NCI-H1048 (cell line): Measurements from ENCODE around the gene CCDC106.

ENCODE experiments used
- DNase-seq: peaks from one replicate; lab custom pipeline; 2025; lab: John Stamatoyannopoulos, UW

CCDC106 gene

DNA sequence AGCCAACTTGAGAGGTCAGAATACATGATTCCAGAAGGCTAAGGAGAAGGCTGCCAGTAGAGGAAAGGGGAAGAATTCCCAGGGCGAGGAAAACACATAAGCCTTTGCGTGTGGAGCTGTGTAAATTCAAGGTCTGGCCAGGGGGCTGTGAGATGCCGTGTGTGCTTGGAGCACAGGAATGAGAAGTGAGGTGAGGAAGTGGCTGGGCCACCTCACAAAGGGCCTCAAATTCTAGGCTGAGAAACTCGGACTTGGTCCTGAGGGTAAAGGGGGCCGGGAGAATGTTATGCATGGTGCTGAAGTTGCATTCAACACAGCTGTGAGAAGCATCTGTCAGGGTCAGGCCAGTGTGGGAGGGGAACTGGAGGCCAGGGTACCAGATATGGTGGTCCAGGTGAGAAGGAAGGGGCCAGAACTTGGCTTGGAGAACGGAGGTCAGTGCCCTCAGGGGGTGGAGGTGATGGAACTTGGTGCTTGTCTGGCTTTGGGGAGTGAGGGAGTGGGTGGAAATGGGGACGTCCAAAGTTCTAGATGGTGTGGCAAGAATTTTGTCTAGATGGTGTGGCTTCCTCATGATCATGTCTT is 12.1 kb upstream of the CCDC106 start:
- DNase-seq, result no peak

DNA sequence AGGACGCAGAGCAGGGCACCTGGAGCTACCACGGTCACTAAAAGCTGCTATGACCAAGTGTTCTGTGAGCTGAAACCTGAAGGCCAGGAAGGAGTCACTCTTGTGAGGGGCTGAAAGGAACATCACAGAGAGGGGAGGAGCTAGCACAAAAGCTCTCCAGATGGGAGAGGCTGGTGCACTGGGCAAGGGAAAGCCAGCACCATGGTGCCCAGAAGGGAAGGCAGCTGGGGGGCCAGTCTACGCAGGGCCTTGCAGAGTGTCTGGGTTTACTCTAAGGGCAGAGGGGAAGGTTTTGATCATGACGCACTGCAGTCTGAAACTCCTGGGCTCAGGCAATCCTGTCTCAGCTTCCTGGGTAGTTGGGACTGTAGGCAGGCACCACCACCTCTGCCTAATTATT is 11.3 kb upstream of the CCDC106 start:
- DNase-seq, result no peak

DNA sequence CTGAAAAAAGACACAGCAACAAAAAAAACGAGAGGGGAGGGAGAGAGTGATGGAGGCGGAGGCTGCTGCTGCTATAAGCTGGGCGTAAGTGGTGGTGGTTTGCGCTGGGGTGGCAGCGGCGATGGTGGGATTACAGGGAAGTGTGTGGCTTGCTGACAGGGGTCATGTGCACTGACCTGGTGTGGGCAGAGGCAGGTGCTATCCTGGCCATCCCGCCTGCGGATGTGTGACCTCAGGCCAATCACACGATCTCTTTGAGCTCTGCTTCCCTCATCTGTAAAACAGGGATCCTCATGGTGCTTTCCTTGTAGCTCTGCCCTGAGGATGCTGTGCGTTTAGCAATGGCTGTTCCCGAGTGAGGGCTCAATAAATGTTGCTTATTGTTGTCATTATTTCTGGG is 10.5 kb upstream of the CCDC106 start:
- no peak for DNase-seq

DNA sequence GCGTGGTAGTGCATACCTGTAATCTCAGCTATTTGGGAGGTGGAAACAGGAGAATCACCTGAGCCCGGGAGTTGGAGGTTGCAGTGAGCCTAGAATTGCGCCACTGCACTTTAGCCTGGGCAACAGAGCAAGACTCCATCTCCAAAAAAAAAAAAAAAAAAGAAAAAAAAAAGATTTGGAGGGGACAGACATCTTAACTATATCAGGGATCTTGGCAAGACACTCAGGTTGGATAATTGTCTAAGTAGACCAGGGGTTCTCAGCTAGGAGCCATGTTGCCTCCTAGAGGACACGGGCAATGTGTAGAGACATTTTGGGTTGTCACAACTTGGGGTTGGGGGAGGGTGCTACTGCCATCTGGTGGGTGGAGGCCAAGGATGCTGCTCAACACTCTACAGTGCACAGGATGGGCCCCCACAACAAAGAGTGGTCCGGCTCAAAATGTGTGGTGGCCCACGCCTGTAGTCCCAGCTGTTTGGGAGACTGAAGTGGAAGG is 9.1 kb upstream of the CCDC106 start:
- DNase-seq, result no peak

DNA sequence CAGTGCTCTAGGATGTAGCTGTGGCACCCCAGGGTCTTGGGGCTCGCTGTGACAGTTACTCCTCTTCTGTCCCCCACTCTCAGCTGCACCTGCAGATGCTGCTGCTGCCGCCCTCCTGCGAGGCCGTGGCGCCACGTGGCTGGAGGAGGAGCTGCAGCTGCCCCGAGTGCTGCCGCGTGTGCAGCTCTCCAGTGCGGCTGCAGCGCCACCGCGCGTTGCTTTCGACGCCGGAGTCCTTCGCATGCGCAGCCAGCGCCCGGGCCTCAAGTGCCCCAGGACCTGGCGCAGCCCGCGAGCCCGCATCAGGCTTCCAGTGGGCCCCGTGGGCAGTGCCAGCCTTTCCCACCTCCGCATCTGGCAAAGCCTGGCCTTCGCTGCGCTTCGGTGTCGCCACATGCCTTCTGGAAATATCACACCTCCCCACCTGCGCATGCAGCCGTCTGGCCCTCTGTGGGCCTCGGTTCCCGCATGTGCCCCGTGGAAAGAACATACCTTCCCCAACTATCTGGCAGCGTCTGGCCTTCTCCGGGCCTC is 7.9 kb upstream of the CCDC106 start:
- peak; percentile 70 for DNase-seq

DNA sequence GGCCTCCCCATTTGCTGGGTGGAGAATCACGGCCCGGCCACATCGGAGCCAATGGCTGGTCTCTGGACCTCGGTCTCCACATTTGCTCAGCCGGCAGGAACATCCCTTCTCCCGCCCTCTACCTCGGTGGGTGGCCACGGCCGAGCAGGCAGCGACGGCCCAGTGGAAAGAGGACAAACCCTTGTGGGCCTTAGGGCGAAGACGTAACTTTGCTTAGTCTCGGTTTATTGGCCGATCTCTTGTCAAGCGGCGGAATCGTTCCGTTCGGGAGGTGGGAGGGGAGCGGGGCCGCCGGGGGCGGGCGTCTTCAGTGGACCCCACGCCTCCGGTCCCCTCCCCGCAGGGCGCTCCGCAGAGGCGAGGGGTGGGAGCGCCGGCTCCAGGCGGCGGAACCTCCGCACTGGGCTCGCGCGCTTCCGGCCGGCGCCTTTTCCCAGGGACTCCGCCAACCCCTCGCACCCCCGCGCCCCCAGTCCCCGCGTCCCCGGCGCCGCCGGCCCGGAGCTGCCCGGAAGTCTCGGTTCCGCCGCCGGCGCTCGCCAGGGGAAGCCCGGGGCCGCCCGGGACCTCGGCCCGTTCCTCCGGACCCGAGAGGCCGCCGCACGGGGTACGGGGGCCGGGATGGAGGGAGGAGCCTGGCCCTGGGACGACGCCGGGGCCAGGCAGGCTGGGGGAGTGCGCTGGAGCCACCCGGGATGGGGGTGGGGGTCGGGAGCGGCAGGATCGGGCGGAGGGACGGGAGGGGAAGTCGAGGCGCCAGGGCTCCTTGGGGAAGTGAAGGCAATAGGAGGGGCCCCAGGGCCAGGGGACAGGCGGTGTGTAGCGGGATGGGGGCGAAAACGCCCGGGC is 7.2 kb upstream of the CCDC106 start, which contains the start of gene ZNF580:
ZNF580 (plus strand) TSS at position 426 of the 849 bp plus-strand sequence. CDS start 1,507 bp downstream, outside the sequence.
- no peak for DNase-seq

DNA sequence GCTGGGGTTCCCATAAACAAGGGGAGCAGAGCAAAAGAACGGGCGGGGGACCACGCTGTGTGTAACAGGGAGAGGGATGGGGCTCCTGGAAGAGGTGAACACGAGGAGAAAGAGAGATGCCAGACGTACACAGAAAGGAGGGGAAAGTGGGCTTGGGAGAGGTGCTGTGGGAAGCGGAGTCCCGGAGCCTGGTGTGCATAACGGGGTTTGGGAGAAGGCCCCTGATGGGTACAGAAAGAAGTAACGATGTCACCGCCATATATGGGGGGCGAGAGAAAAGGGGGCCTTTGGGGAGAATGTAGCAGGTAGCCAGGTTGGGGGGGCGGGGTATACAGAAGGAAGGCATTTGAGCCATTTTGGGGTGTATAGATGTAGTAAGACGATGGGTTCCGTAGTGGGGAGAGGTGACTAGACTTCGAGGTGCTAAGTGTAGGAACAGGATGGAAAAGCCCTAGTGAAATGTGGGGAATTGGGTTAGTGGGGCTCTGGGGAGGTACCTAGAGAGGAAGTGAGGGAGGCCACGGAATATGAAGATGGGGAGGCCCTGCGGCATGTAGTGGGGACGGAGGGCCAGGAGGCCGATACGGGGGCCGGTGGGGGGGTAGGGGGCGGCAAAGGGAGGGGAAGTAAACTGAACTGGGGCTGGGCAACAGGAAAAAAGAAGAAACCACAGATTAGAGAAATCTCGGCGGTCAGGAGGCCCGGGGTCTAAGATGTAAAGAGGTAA is 6.4 kb upstream of the CCDC106 start:
- no peak for DNase-seq

DNA sequence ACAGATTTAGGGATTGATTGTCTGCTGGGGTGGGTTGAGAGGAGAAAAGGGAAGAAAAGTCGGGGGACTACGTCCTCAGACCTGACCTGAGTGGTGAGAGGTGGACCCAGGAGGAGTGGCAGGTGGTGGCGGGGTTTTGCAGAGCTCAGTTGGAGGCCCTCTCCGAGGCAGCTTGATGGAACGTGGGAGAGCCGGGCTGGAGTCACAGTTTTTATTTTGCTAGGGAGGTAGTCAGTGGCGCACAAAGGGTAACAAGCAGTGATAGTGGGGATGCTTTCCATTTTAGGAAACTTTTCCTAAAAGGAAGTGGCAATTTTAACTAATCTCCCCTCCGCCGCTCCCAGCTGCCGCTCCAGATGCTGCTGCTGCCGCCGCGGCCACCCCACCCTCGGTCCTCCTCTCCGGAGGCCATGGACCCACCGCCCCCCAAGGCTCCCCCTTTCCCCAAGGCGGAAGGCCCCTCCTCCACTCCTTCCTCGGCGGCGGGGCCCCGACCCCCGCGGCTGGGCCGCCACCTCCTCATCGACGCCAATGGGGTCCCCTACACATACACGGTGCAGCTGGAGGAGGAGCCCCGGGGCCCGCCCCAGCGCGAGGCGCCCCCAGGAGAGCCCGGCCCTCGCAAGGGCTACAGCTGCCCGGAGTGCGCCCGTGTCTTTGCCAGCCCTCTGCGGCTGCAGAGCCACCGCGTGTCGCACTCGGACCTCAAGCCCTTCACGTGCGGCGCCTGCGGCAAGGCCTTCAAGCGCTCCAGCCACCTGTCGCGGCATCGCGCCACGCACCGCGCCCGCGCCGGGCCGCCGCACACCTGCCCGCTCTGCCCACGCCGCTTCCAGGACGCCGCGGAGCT is 5.6 kb upstream of the CCDC106 start:
- no peak for DNase-seq

DNA sequence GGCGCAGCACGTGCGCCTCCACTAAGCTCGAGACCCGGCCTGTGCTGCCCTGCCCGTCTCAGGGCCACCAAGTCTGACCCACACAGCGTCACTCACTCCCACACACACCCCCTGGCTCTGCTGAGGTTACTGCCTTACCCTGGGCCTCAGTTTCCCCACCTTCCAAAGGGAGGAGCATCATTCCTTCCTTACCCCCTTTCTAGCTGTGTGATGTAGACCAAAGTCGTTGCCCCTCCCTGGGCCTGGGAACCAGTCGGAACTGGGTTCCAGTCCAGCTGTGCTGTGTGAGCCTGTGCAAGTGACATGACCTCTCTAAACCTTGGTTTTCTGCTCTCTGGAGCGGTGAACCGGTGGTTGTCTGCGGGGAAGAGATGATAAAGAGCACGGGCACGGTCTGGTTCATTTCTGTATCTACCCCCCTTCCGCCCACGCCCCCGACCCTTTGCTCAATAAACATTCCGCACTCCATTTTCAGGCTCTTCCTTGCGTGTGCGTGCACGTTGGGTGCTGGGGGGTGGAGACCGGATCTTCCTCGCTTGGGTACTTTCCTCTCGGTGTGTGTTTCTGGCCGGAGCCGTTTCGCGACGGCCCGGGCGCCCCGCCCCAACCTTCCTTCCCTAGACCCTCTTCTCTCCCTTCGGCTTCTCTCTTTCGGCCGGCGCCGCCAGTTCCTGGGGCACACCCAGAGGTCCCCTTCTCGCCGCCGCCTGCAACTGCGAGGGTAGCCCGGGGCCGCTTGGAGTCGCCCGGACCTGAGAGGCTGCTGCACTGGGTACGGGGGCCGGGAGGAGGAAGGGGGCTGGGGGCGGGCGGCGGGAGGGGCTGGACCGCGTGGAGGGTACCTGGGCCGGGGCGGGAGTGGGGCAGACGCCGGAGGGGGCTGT is 4.8 kb upstream of the CCDC106 start, which contains the start of gene ZNF581:
ZNF581 (plus strand) TSS at position 647 of the 884 bp plus-strand sequence. CDS start 923 bp downstream, outside the sequence.
- DNase-seq, result no peak

DNA sequence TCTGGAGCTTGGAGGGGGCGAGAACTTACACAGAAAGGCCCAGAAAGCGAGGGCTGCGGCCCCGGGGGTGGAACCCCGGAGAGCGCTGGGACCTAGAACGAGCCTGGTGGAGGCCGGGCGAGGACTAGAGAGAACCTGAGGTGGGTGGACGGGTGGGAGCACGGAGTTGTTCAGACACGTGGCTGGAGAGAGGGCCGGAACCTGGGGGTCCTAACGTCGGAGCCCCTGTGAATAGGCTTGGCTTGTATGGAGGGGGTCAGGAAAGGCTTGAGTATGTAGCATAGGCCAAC is 4.2 kb upstream of the CCDC106 start:
- no peak for DNase-seq

DNA sequence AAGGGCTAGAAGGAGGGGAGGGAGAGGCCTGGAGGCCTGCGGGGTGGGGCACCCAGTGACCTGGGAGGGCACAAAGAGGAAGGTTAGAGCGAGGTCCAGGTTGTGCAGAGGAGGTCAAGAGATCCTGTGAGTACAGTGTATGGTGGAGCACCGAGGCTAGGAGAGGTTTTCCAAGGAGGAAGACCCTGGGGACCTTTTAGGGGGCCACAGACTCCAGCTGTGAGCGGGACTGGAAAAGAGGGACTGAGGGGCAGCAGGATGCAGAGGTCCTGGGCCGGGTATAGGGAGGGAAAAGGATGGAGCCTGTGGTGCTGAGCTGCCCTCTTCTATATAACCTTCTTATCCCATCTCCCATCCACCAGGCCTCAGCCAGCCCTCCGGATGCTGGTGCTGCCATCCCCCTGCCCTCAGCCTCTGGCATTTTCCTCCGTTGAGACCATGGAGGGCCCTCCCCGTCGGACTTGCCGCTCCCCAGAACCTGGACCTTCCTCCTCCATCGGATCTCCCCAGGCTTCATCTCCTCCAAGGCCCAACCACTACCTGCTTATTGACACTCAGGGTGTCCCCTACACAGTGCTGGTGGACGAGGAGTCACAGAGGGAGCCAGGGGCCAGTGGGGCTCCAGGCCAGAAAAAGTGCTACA is 3.7 kb upstream of the CCDC106 start:
- no peak for DNase-seq

DNA sequence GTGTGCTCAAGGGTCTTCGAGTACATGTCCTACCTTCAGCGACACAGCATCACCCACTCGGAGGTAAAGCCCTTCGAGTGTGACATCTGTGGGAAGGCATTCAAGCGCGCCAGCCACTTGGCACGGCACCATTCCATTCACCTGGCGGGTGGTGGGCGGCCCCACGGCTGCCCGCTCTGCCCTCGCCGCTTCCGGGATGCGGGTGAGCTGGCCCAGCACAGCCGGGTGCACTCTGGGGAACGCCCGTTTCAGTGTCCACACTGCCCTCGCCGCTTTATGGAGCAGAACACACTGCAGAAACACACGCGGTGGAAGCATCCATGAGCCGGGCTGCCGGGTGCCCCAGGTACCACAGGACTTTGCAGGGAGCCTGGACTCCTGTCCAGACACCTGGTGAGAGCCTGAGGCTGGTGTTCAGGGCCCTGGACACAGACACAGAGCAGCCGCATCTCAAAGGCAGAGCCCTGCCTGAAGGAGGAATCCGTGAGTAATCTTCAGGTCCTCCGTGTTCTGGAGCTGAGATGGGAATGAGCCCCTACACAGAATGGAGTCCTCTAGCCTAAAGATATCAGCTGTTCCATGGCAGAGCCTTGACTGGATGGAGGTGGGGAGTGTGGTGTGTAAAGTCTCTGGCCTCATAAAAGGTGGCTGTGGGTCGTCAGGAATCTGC is 3.0 kb upstream of the CCDC106 start:
- no peak for DNase-seq

DNA sequence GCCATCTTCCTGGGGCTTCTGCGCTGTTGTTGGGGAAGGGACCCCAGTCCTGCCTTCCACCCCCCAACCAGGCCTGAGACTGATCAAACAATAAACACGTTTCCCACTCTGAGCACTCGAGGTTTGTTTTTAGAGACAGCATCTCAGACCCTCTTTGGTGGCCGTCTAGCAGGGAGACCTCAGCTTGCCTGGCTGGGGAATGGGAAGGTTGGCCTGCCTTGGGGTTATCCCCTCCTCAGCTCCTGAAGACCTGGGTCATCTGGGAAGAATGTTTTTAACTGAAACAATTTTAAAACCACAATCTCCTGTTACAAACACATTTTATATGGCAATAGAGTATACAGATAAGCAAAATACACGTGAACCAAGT is 2.5 kb upstream of the CCDC106 start:
- no peak for DNase-seq

DNA sequence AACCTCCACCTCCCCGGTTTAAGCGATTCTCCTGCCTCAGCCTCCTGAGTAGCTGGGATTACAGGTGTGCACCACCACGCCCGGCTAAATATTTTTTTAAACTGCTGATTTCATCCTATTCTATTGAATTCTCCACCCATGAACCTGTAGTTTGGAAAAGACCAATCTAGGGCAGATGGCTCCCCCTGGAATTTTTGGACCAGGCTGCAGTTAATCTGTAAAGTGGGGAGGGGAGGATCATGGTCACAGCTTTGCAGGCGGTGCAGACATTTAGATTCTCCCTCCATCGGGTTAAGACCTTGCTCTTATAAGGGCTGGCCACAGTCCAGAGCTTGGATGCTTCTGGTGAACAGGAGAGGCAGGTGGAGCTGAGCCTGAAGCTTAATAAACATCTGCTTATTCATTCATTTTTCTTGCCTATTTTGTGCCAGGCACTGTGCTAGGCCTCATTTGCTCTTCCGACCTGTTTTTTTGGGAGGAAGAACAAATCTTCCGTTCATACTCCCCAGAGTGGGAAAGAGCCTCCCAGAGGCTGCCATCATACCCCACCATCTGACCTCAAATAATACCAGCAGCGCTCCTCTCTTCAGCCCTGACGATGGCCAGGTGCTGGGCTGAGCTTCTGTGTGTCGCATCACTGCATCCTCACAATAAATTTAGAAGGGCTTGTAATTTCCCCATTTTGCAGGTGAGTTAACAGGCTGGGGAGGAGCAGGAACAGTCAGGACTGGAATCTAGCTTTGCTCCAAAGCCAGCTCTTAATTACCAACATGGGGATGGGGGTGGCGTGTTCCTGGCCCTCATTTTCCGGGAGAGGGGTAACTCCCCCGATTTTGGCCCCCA is 902 bp upstream of the CCDC106 start:
- no peak for DNase-seq

DNA sequence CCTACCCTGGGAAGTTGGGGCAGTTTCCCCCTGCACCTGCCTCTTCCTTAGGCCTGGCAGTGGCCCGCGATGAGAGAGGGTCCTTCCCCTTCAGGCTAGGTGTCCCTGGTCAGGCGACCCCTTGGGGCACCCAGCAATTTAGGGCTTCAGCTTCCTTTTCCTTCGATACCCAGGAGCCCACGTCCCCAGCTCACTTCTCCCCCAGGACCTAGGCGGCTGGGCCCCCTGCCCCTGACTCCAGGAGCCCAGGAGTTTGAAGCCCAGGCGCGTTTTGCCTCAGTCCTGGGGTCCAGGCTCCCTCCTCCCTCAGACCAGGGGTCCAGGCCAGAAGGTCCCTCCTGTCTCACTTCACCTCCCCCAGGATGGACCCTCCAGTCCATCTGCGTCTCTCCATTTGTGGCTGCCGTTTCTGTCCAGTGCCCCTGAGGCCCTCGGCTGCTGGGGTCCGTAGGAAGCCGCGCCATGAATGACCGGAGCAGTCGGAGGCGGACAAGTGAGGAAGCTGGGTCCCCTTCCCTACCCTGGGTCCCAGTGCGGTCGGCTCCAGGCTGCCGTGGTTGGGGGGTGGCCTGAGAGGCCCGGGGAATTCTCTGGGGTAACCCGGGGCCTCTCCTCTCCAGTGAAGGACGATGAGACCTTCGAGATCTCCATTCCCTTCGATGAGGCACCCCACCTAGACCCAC is 714 bp downstream of the CCDC106 start:
- DNase-seq, result no peak

DNA sequence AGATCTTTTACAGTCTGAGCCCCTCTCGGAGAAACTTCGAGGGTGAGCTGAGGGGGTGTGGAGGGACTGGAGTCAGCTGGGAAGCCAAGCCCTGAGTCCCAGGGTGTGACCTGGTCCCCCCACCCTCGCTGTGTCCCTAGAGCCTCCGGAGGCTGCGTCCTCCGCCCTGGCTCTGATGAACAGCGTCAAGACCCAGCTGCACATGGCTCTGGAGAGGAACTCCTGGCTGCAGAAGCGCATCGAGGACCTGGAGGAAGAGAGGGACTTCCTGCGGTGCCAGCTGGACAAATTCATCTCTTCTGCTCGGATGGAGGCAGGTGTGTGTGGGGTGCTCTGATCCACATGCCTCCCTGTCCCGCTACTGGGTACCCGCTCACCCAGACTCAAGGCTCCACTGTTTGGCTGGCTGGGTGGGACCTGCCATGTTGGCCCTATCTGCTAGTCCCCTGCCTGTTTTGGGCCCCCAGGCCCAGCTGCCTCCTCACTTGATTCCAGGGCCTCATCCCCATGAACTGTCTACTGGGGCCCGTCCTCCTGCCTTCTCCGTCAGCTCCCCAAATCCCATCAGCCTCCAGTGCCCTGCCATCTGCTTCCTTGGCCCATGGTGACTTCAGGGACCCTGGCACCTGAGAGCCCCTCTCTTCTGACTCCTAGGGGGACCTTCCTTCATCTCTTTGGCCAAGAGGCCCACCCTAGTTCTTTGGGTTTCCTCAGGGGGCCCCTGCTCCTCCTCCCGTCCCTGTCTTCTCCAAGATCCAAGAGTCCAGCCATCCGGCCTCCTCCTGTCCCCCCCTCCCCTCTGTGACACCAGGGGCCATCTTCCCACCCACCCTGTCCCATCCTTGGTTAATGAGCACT is 1.5 kb downstream of the CCDC106 start:
- no peak for DNase-seq

DNA sequence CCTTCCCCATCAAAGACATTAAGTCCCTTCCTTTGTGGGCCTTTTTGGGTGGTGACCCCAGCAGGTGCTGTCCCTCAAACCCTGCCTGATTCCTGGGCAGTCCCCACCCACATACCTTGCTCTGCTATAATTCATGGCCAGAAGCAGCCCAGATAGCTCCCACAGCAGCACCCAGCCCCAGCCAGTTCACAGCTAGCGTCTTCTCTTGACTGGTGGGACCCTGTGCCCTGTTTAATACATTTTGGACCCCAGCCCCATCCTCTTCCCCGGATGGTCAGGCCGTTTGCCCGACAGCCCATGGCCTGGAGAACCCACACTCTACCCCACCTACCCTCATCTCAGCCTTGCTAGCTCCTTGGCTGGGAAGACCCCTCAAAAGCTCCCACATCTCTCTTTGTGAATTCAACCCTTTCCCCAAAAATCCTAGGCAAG is 2.1 kb downstream of the CCDC106 start:
- no peak for DNase-seq
